T-helper 2 cell treated with Interferon-gamma antibody and Interleukin-4, amounts not matched to agents 100 ng/mL and 5 ng/mL, for 36 hours (primary cell): Measurements from ENCODE around the gene CRTAC1. TPM values are rescaled to one million over a fixed set of nuclear protein-coding genes. Genes with fewer than 3 reads are reported as not detected.

ENCODE experiments used
- intact Hi-C: fragments of 100-400 bp; cut with micrococcal nuclease; formaldehyde crosslinking; loops from one replicate; pipeline ENCODE4 v1.15.1; 2023
- total RNA-seq: library from RNA; stranded (reverse); gene quantifications from 2 replicates; pipeline ENCODE4 v1.2.3, GENCODE V29; 2022

The CRTAC1 gene
- total RNA-seq, result not detected in 2 replicates

- intact Hi-C loops, result no loop called here
Observed at GRCh38 chr10:98030093-98030821, at the start of gene CRTAC1. Gene CRTAC1 (minus strand): TSS chr10:98030621. CDS start chr10:98030472, 149 bp downstream.

- intact Hi-C loops, result no loop called here
Observed at GRCh38 chr10:98078774-98079173, 48.4 kb upstream of the CRTAC1 start.

- intact Hi-C loops, result no loop called here
Observed at GRCh38 chr10:98077223-98077622, 46.8 kb upstream of the CRTAC1 start.

- intact Hi-C loops, result no loop called here
Observed at GRCh38 chr10:98076086-98076485, 45.7 kb upstream of the CRTAC1 start.

GRCh38 chr10:98074315-98074911 lies 44.0 kb upstream of the CRTAC1 start:
- intact Hi-C loops, result no loop called here

GRCh38 chr10:98067165-98067564 lies 36.7 kb upstream of the CRTAC1 start:
- intact Hi-C loops, result no loop called here

GRCh38 chr10:98063740-98064027 lies 33.3 kb upstream of the CRTAC1 start:
- intact Hi-C loops, result no loop called here

GRCh38 chr10:98062424-98062823 lies 32.0 kb upstream of the CRTAC1 start:
- intact Hi-C loops, result no loop called here

- intact Hi-C loops, result no loop called here
Observed at GRCh38 chr10:98060079-98060478, 29.7 kb upstream of the CRTAC1 start.

GRCh38 chr10:98058295-98058694 lies 27.9 kb upstream of the CRTAC1 start:
- intact Hi-C loops, result no loop called here

GRCh38 chr10:98055841-98056516 lies 25.6 kb upstream of the CRTAC1 start:
- intact Hi-C loops, result no loop called here

- intact Hi-C loops, result loop anchor here (5.0 kb wide), 1 partner anchor 345 kb away; no protein-coding TSS in a partner anchor
Observed at GRCh38 chr10:98047009-98047741, 16.8 kb upstream of the CRTAC1 start.

- intact Hi-C loops, result loop anchor here (5.0 kb wide), 1 partner anchor 344 kb away; no protein-coding TSS in a partner anchor
Observed at GRCh38 chr10:98045785-98046389, 15.5 kb upstream of the CRTAC1 start.

- intact Hi-C loops, result loop anchor here (1.0 kb wide), 1 partner anchor 127 kb away; no protein-coding TSS in a partner anchor
Observed at GRCh38 chr10:98041352-98042043, 11.1 kb upstream of the CRTAC1 start.

- intact Hi-C loops, result no loop called here
Observed at GRCh38 chr10:98039690-98040381, 9.4 kb upstream of the CRTAC1 start.

- intact Hi-C loops, result no loop called here
Observed at GRCh38 chr10:98038288-98038687, 7.9 kb upstream of the CRTAC1 start.

- intact Hi-C loops, result no loop called here
Observed at GRCh38 chr10:98035599-98035998, 5.2 kb upstream of the CRTAC1 start.

GRCh38 chr10:98033515-98033914 lies 3.1 kb upstream of the CRTAC1 start:
- intact Hi-C loops, result no loop called here

- intact Hi-C loops, result no loop called here
Observed at GRCh38 chr10:98031440-98031839, 1.0 kb upstream of the CRTAC1 start.

GRCh38 chr10:98030991-98031431 lies 590 bp upstream of the CRTAC1 start:
- intact Hi-C loops, result no loop called here
